Activated naive CD4-positive, alpha-beta T cell treated with anti-CD3 and anti-CD28 coated beads, Interleukin-2, amount 50 U/mL, for 24 hours (primary cell): ENCODE measurements around the gene EEIG1.
A peak's percentile ranks its signal among the peaks of the same experiment; 100 is the strongest.
"Not testable (repeated sequence)": the region's sequence is repeated elsewhere in the genome, so short reads cannot be mapped to it uniquely, and the experiment has no call there.

Experiments
- H3K27ac Mint-ChIP-seq: one replicate; pipeline ENCODE4 v1.8.0; 2021; ENCODE audit warnings: mild to moderate bottlenecking, mixed read lengths
- H3K27me3 Mint-ChIP-seq: one replicate; pipeline ENCODE4 v1.8.0; 2021; ENCODE audit warnings: mixed read lengths
- H3K36me3 Mint-ChIP-seq: one replicate; pipeline ENCODE4 v1.8.0; 2021; ENCODE audit warnings: mixed read lengths
- H3K4me1 Mint-ChIP-seq: one replicate; pipeline ENCODE4 v1.8.0; 2021; ENCODE audit warnings: mixed read lengths
- H3K4me3 Mint-ChIP-seq: one replicate; pipeline ENCODE4 v1.8.0; 2021; ENCODE audit warnings: mild to moderate bottlenecking, mixed read lengths
- H3K9me3 Mint-ChIP-seq: one replicate; pipeline ENCODE4 v1.8.0; 2021; ENCODE audit warnings: mixed read lengths

EEIG1 gene

GRCh38 chr9:127980706-127981558, at the start of gene EEIG1:
EEIG1 (minus strand) TSS chr9:127980989; CDS start chr9:127980137, 852 bp downstream.
- Mint-ChIP-seq H3K36me3 (peaks cover 2% of the 10 kb centered on the region), H3K27me3 (no peaks in the 10 kb centered on the region), H3K4me1 (peaks cover 48% of the 10 kb centered on the region), H3K9me3 (no peaks in the 10 kb centered on the region), H3K27ac (peak within 1 kb of the TSS; percentile 98), H3K4me3 (peak within 1 kb of the TSS; percentile 96)

DNA sequence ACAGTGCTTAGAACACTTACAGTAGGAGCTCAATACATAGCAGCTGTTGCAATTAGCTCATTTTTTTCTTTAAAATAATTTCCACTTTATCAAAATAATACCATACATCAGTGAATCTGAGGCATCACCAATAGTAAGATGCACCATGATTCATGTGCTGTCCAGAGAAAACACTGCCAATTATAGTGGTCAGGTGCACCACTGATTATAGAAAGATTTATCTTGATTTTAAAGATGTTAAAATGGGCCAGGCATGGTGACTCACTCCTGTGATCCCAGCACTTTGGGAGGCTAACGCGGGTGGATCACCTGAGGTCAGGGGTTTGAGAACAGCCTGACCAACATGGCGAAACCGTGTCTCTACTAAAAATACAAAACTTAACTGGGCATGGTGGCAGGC, 46.9 kb upstream of the EEIG1 start:
- peaks cover 82% of the 10 kb centered on the region for H3K4me1 Mint-ChIP-seq
- H3K27me3 Mint-ChIP-seq, result no peaks in the 10 kb centered on the region
- peak overlapping the region; percentile 81 for H3K4me3 Mint-ChIP-seq
- H3K36me3 Mint-ChIP-seq, result no peaks in the 10 kb centered on the region
- H3K9me3 Mint-ChIP-seq, result no peaks in the 10 kb centered on the region
- peak overlapping the region; percentile 92 for H3K27ac Mint-ChIP-seq

DNA sequence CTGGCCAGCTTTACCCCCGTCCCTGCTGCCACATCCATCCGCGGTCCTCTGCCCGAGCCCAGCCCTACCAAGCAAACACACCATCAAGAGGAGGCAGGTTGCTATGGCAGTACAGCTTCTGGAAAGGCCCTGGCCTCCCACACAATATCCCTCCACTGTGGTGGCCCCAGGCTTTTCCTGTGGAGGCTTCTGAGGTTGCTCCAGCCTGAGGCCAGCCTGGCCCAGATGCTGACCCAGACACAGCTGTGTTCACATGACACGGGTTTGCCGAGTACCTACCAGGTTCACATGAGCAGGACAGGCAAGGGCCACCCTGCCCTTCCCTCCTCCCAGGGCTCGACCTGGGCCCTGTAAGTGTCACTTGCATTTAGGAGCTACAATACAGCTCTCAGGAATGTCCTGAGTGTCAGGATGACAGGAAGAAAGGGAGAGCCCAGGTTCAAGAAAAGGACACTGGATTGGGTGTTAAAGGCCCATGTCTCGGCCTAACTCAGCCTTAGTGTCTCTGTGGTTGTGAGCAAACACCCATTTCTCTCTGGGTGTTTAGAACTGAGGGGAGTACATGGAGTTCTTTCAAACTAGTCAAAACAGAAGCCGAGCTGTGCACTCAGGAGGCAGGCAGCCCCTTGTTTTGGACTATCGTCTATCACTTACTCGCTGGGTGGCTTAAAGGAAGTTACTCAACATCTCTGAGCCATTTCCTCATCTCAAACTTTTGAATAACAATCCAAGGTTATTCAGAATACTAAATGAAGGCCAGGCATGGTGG, 46.2 kb upstream of the EEIG1 start:
- Mint-ChIP-seq H3K36me3 (no peaks in the 10 kb centered on the region), H3K9me3 (no peaks in the 10 kb centered on the region), H3K27ac (peak overlapping the region; percentile 92), H3K4me1 (peaks cover 87% of the 10 kb centered on the region), H3K27me3 (no peaks in the 10 kb centered on the region), H3K4me3 (peak overlapping the region; percentile 81)

GRCh38 chr9:128026255-128026772, 45.5 kb upstream of the EEIG1 start:
- H3K4me3 Mint-ChIP-seq, result peak overlapping the region; percentile 81
- H3K4me1 Mint-ChIP-seq, result peaks cover 87% of the 10 kb centered on the region
- peak overlapping the region; percentile 92 for H3K27ac Mint-ChIP-seq
- no peaks in the 10 kb centered on the region for H3K9me3 Mint-ChIP-seq
- no peaks in the 10 kb centered on the region for H3K27me3 Mint-ChIP-seq
- no peaks in the 10 kb centered on the region for H3K36me3 Mint-ChIP-seq

- H3K9me3 Mint-ChIP-seq, result no peaks in the 10 kb centered on the region
- peak overlapping the region; percentile 81 for H3K4me3 Mint-ChIP-seq
- peak overlapping the region; percentile 92 for H3K27ac Mint-ChIP-seq
- no peaks in the 10 kb centered on the region for H3K27me3 Mint-ChIP-seq
- H3K4me1 Mint-ChIP-seq, result peaks cover 89% of the 10 kb centered on the region
- no peaks in the 10 kb centered on the region for H3K36me3 Mint-ChIP-seq
Measured at GRCh38 chr9:128025736-128026135, 44.9 kb upstream of the EEIG1 start.

- no peaks in the 10 kb centered on the region for H3K36me3 Mint-ChIP-seq
- H3K4me3 Mint-ChIP-seq, result peak overlapping the region; percentile 81
- no peaks in the 10 kb centered on the region for H3K27me3 Mint-ChIP-seq
- no peaks in the 10 kb centered on the region for H3K9me3 Mint-ChIP-seq
- H3K27ac Mint-ChIP-seq, result peak overlapping the region; percentile 92
- peaks cover 87% of the 10 kb centered on the region for H3K4me1 Mint-ChIP-seq
Measured at GRCh38 chr9:128024761-128025308, 44.0 kb upstream of the EEIG1 start.

DNA sequence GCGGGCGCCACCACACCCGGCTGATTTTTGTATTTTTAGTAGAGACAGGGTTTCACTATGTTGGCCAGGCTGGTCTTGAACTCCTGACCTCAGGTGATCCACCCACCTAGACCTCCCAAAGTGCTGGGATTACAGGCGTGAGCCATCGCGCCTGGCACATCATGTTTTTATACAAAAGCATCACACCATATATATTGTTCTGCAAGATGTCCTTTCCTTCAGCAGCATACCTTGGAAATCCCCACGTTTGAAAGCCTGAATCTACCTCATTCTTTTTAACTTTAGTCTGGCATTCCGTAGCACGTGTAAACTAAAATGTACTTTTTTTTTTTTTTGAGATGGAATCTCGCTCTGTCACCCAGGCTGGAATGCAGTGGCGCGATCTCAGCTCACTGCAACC, 42.9 kb upstream of the EEIG1 start:
- H3K36me3 Mint-ChIP-seq, H3K27me3 Mint-ChIP-seq, H3K9me3 Mint-ChIP-seq: not testable (repeated sequence)
- Mint-ChIP-seq H3K27ac (peak overlapping the region; percentile 92), H3K4me3 (peak overlapping the region; percentile 42), H3K4me1 (peaks cover 82% of the 10 kb centered on the region)

GRCh38 chr9:128022886-128023285, 42.1 kb upstream of the EEIG1 start:
- H3K4me3 Mint-ChIP-seq, result no peak overlapping the region
- H3K27ac Mint-ChIP-seq, result peak overlapping the region; percentile 92

GRCh38 chr9:128021098-128021497, 40.3 kb upstream of the EEIG1 start:
- no peaks in the 10 kb centered on the region for H3K36me3 Mint-ChIP-seq
- H3K4me1 Mint-ChIP-seq, result peaks cover 70% of the 10 kb centered on the region
- H3K27ac Mint-ChIP-seq, result peak overlapping the region; percentile 48
- H3K9me3 Mint-ChIP-seq, result no peaks in the 10 kb centered on the region
- no peaks in the 10 kb centered on the region for H3K27me3 Mint-ChIP-seq
- no peak overlapping the region for H3K4me3 Mint-ChIP-seq

More at GRCh38 chr9:128022886-128023285, 42.1 kb upstream of the EEIG1 start:
- H3K9me3 Mint-ChIP-seq, result no peaks in the 10 kb centered on the region
- peaks cover 79% of the 10 kb centered on the region for H3K4me1 Mint-ChIP-seq
- H3K27me3 Mint-ChIP-seq, result no peaks in the 10 kb centered on the region
- no peaks in the 10 kb centered on the region for H3K36me3 Mint-ChIP-seq

DNA sequence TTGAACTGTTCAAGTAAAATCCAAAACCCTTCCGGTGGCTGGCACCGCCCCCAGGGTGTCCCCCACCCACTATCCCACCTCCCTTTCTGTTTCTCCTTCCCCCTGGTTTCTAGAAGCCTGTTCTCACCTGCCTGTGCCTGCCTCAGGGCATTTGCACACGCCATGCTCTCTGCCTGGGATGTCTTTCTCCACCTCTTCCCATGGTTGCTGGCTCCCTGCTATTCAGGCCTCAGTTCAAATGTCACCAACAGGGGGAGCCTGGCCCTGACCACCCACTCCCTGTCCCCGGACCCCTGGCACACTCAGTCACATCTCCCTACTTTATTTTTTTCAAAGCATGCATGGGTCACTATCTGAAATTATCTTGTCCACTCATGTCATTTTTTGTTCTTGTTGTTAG, 39.9 kb upstream of the EEIG1 start:
- no peaks in the 10 kb centered on the region for H3K27me3 Mint-ChIP-seq
- no peaks in the 10 kb centered on the region for H3K36me3 Mint-ChIP-seq
- peaks cover 66% of the 10 kb centered on the region for H3K4me1 Mint-ChIP-seq
- H3K4me3 Mint-ChIP-seq, result no peak overlapping the region
- H3K27ac Mint-ChIP-seq, result peak overlapping the region; percentile 48
- H3K9me3 Mint-ChIP-seq, result no peaks in the 10 kb centered on the region

DNA sequence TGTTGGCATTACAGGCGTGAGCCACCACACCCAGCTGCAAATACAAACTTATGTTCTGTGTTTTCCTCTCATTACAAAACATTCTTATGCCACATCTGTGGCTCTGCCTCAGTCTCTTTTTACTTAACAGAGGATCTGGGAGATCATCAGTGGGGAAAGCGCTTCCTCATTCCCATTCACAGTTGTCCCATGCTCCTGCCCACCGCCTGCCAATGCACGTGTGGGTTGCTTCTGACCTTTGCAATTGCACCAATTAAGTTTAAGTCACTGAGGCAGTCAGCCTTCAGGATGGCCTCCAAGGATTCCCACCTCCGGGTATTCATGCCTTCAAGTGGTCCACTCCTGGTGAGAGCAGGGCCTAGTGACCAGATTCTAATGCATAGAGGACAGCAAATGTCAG, 34.9 kb upstream of the EEIG1 start:
- Mint-ChIP-seq H3K27ac (no peak overlapping the region), H3K4me3 (no peak overlapping the region), H3K27me3 (no peaks in the 10 kb centered on the region), H3K4me1 (peaks cover 33% of the 10 kb centered on the region), H3K36me3 (no peaks in the 10 kb centered on the region), H3K9me3 (no peaks in the 10 kb centered on the region)

GRCh38 chr9:128011071-128011817, 30.5 kb upstream of the EEIG1 start:
- H3K4me1 Mint-ChIP-seq, result peaks cover 54% of the 10 kb centered on the region
- H3K4me3 Mint-ChIP-seq, result no peak overlapping the region
- no peaks in the 10 kb centered on the region for H3K9me3 Mint-ChIP-seq
- no peaks in the 10 kb centered on the region for H3K27me3 Mint-ChIP-seq
- peak overlapping the region; percentile 62 for H3K27ac Mint-ChIP-seq
- H3K36me3 Mint-ChIP-seq, result peaks cover 3% of the 10 kb centered on the region

GRCh38 chr9:128009639-128010038, 28.9 kb upstream of the EEIG1 start:
- no peaks in the 10 kb centered on the region for H3K27me3 Mint-ChIP-seq
- H3K36me3 Mint-ChIP-seq, result peaks cover 3% of the 10 kb centered on the region
- no peaks in the 10 kb centered on the region for H3K9me3 Mint-ChIP-seq
- H3K4me3 Mint-ChIP-seq, result peak overlapping the region; percentile 53
- peak overlapping the region; percentile 81 for H3K27ac Mint-ChIP-seq
- H3K4me1 Mint-ChIP-seq, result peaks cover 64% of the 10 kb centered on the region

DNA sequence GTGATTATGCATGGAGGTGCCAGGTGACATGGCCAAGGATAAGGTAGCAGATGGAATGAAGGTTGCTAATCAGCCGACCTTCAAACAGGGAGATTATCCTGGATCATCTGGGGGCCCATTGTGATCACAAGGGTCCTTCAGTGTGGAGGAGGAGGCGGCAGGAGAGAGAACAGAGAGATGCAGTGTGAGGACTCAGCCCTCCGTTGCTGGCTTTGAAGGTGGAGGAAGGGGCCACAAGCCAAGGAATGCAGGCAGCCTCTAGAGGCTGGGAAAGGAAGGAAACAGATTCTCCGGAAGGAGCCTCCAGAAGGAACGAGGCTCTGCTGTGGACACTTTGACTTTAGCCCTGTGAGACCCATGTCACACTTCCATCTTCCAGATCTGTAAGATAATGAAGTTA, 27.4 kb upstream of the EEIG1 start:
- H3K27ac Mint-ChIP-seq, result peak overlapping the region; percentile 97
- no peaks in the 10 kb centered on the region for H3K9me3 Mint-ChIP-seq
- H3K4me1 Mint-ChIP-seq, result peaks cover 72% of the 10 kb centered on the region
- H3K4me3 Mint-ChIP-seq, result peak overlapping the region; percentile 85
- peaks cover 3% of the 10 kb centered on the region for H3K36me3 Mint-ChIP-seq
- H3K27me3 Mint-ChIP-seq, result no peaks in the 10 kb centered on the region

- H3K36me3 Mint-ChIP-seq, result peaks cover 3% of the 10 kb centered on the region
- H3K4me3 Mint-ChIP-seq, result peak overlapping the region; percentile 85
- no peaks in the 10 kb centered on the region for H3K27me3 Mint-ChIP-seq
- H3K9me3 Mint-ChIP-seq, result no peaks in the 10 kb centered on the region
- peak overlapping the region; percentile 97 for H3K27ac Mint-ChIP-seq
- H3K4me1 Mint-ChIP-seq, result peaks cover 76% of the 10 kb centered on the region
Measured at GRCh38 chr9:128007566-128008138, 26.9 kb upstream of the EEIG1 start.
